ENCODE data around the gene SLC12A9. TPM values are rescaled to one million over a fixed set of nuclear protein-coding genes. Genes with fewer than 3 reads are reported as not detected.
"Not testable (repeated sequence)": the region's sequence is repeated elsewhere in the genome, so short reads cannot be mapped to it uniquely, and the experiment has no call there.

The SLC12A9 gene
- total RNA-seq, 3 donors from 2014 or later, result 27.9 to 34.0 (median 33.5) TPM

DNA sequence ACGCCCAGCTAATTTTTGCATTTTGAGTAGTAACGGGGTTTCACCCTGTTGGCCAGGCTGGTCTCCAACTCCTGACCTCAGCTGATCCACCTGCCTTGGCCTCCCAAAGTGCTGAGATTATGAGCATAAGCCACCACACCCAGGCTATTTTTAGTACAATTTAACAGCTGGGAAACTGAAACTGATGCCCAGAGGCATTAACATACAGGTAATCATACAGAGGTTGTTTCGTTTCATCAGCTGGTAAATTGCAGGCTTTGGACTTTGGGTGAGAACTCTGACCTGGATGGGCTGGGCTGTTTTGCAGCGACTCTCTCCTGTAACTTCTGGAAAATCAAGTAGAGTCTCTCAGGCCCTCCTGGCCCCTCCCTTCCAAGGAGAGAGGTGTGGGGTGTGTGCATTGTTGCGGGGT, 49.4 kb downstream of the SLC12A9 start:
- H3K4me1 ChIP-seq (ENCODE audit: low read depth), result peaks cover 17% of the 10 kb centered on the region
- TF ChIP-seq CTCF (IDR thresholded peaks at IDR 0.05), result no peak
- intact Hi-C loops (cut with DNase I, micrococcal nuclease), result no loop called here
- H3K9me3 ChIP-seq, result no peaks in the 10 kb centered on the region
- peak; percentile 84 for ATAC-seq
- no peak overlapping the region for H3K4me3 ChIP-seq
- H3K36me3 ChIP-seq (ENCODE audit: low read depth), result peaks cover 4% of the 10 kb centered on the region
- peak; percentile 63 to 84 (median 66) for DNase-seq

GRCh38 chr7:100902638-100903037, 50.1 kb downstream of the SLC12A9 start:
- DNase-seq (no peak), ATAC-seq (no peak)
- Histone ChIP-seq H3K4me1 (ENCODE audit: low read depth) (peaks cover 12% of the 10 kb centered on the region), H3K9me3 (no peaks in the 10 kb centered on the region), H3K4me3 (no peak overlapping the region), H3K36me3 (ENCODE audit: low read depth) (peaks cover 4% of the 10 kb centered on the region)
- TF ChIP-seq CTCF (IDR thresholded peaks at IDR 0.05), result no peak
- intact Hi-C loops (cut with DNase I, micrococcal nuclease), result no loop called here

GRCh38 chr7:100908512-100908911, 56.0 kb downstream of the SLC12A9 start:
- intact Hi-C loops (cut with DNase I, micrococcal nuclease), result no loop called here

GRCh38 chr7:100910443-100910842, 57.9 kb downstream of the SLC12A9 start:
- ATAC-seq (peak; percentile 81), DNase-seq (peak; percentile 57 to 68 (median 65))
- intact Hi-C loops (cut with DNase I, micrococcal nuclease); H3K36me3 ChIP-seq (ENCODE audit: low read depth); H3K4me3 ChIP-seq; H3K9me3 ChIP-seq: not testable (repeated sequence)
- peaks cover 12% of the 10 kb centered on the region for H3K4me1 ChIP-seq (ENCODE audit: low read depth)

More at GRCh38 chr7:100908512-100908911, 56.0 kb downstream of the SLC12A9 start:
- Histone ChIP-seq H3K9me3 (no peaks in the 10 kb centered on the region), H3K4me1 (ENCODE audit: low read depth) (peaks cover 12% of the 10 kb centered on the region), H3K36me3 (ENCODE audit: low read depth) (no peaks in the 10 kb centered on the region), H3K4me3 (no peak overlapping the region)
- ATAC-seq (no peak), DNase-seq (no peak)
- no peak for TF ChIP-seq CTCF (IDR thresholded peaks at IDR 0.05)

- Histone ChIP-seq H3K36me3 (ENCODE audit: low read depth) (no peaks in the 10 kb centered on the region), H3K4me1 (ENCODE audit: low read depth) (peaks cover 16% of the 10 kb centered on the region), H3K4me3 (no peak overlapping the region), H3K9me3 (no peaks in the 10 kb centered on the region)
- no peak for TF ChIP-seq CTCF (IDR thresholded peaks at IDR 0.05)
- intact Hi-C loops (cut with DNase I, micrococcal nuclease), result no loop called here
- peak; percentile 51 for ATAC-seq
- DNase-seq, result no peak
Measured at GRCh38 chr7:100911484-100911883, 59.0 kb downstream of the SLC12A9 start.

DNA sequence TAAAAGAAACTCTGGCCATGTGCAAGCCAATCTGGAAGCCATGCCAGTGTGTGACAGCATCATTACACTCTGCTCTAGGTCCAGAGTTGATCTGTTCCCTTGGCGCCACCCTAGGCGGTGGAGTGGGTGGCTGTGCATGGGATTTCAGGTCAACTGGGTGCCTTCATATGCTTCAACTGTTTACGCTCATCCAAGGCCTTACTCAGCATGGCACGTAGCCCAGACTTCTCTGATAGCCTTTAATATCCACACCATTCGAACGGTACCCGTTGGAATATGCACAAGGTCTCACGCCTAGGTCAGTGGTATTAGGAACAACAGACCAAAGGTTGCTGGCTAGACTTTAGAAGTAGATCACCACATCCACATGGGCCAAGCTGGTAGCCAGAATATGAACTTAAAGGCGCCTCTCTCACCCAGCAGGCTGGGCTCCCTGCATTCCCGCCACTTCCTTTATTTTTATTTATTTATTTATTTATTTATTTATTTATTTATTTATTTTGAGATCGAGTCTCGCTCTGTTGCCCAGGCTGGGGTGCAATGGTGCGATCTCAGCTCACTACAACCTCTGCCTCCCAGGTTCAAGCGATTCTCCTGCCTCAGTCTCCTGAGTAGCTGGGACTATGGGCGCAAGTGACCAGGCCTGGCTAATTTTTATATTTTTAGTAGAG, 61.8 kb downstream of the SLC12A9 start:
- Histone ChIP-seq H3K4me3 (no peak overlapping the region), H3K36me3 (ENCODE audit: low read depth) (no peaks in the 10 kb centered on the region), H3K9me3 (no peaks in the 10 kb centered on the region), H3K4me1 (ENCODE audit: low read depth) (peaks cover 17% of the 10 kb centered on the region)
- ATAC-seq, result peak; percentile 27
- TF ChIP-seq CTCF (IDR thresholded peaks at IDR 0.05), result no peak
- DNase-seq, result no peak
- intact Hi-C loops (cut with DNase I, micrococcal nuclease), result no loop called here
